HG03520 (cell line): Measurements from ENCODE around the gene MAP2K5.

ENCODE experiments used
- ATAC-seq: cut with Tn5 transposase; IDR thresholded peaks from one replicate; pipeline ENCODE4 v1.9.1; 2021; ENCODE audit warnings: mild to moderate bottlenecking, moderate library complexity; ENCODE audit not compliant: unreplicated experiment

Gene MAP2K5

DNA sequence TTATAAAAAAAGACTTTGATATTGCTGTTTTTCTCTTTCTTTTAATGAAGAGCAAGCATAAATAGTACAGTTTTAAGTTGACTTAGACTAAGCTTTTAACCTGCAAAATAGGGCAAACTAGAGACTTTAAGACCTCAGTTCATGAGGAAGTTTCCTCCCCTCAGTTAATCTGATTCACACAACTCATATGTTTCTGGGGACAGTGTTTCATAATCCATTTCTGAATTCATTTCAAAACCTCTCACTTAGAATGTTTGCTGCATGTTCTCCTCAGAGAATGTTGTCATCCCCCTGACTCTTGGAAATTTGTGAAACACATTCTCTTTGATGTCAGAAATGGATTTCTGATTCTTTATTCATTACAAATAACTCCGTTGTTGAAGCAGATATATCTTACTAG, 203.5 kb downstream of the MAP2K5 start:
- no peak for ATAC-seq

DNA sequence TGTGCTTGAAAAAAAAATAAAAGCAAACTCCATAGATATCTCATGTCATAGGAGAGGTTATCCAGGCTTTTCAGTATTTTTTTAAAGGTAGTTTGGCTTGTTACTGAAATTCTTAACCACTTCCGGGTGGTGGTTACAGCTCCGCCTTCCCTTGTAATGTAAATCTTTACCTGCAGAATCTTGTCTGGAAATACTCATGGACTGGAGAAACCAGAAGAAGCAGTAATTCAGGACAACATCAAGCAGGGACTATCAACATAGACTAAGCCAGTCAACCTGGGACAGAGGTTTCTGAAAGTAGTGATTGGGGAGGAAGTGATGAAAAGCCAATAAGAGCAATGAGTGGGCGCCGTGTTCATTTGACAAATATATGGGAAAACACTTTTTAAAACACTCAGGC, 203.9 kb downstream of the MAP2K5 start:
- no peak for ATAC-seq

DNA sequence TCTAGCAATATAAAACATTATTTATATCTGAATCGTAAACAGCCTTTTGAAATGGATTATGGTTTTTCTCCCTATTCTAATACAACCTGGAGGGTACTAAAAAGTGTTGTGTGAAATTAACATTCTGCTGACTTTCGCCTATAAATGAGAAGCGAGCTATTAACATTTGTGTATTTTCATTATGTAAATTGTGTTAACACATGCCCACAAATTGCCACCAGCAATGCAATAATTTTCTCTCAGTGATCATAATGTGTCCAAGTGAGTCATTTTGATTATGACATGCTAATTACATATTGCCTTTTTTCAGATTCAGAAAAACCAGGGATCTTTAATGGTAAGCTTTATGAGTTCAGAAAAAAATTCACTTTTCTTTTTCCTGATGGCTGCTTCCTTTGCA, 205.4 kb downstream of the MAP2K5 start:
- no peak for ATAC-seq

DNA sequence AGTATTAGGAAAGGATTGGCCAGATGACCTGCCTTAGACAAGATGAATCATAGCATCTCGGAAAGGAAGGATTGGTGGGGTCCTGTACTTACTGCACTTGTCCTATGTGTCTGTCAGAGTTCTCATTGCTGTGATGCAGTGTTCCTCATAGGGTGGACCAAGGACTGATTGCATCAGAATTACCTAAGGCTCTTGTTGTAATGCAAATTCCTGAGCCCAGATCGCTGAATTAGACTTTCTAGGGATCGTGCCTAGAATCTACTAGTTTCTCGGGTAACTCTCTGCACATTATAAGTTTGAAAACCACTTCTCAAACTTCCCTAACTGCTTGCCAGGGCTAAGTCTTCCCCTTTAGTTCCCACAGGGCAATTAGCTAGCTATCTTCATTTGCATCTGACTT, 207.9 kb downstream of the MAP2K5 start:
- no peak for ATAC-seq

DNA sequence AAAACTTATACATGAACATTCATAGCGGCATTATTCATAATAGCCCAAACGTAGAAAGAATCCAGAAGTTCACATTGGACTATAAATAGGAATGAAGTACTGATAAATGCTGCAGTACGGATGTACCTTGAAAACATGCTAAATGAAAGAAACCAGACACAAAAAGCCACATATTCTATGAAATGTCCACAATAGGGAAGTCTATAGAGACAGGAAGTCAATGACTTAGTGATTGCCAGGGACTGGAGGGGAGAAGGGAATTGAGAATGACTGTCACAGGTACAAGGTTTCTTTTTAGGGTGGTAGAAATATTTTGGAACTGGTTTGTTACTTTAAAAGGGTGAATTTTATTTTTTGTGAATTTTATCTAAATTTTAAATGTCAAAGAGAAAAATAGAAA, 211.4 kb downstream of the MAP2K5 start:
- no peak for ATAC-seq

DNA sequence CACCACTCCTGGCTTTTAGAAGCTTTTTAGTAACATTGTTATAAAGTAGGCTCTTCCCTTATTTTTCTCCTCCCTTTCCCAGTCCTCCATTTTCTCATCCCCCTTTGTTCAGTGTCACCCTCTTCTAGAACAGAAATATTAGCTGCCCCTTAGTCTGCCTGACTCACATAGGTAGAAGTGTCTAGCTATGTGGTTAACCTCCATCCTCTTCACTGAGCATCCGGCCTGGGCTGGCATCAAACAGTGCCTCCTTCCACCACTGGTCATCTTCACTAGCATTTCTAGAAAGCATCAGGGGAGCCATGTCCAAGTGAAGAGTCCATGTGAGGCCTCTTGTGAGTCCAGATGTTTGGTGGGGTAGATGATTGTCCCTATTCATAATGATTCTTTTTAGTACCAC, 212.8 kb downstream of the MAP2K5 start:
- no peak for ATAC-seq

DNA sequence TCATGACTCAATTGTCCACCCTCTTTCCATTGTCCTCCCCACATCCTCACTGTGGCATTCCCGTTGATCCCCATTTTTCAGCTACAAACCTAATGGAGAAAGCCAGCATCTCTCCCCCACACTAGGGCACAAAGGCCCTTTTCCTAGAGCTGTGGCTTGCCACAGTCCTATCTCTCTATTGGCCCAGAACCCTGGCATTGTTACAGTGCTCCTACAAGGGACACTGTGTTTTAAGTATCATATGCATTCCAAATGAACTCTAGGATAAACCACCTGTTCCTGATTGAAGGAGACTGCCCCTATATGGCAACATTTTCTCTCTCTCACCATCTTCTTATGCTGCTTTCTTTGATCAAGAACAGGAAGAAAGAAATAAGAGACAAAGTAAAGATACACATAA, 213.4 kb downstream of the MAP2K5 start:
- no peak for ATAC-seq

DNA sequence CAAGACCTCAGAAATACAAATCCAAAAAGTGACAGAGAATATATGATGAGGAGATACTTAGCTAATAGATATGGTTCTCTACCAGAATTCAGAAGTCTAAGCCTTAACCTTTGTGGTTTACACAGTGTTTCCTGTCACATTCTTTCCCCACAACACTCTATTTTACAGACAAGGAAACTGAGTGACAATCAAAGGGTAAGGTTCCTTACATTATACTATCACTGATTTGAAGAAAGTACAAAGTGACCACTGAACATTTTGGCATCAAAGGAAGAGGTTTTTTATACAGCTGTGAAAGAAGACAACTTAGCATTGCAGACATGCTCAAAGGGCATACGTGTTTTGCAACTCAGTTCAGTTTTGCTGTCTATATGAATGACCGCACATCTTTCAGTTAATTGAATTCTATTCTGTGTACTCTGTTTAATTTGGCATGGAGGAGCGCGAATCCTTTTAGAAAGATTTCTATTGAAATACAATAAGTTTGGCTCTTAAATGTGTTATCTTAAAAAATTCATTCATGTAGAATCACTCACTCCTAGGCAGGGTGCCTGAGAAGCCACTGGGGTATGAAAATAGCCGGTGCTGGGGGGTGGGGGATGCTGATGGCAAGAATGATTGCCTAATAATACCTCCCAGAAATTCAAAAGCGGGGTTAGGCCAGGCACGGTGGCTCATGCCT, 216.3 kb downstream of the MAP2K5 start:
- no peak for ATAC-seq

DNA sequence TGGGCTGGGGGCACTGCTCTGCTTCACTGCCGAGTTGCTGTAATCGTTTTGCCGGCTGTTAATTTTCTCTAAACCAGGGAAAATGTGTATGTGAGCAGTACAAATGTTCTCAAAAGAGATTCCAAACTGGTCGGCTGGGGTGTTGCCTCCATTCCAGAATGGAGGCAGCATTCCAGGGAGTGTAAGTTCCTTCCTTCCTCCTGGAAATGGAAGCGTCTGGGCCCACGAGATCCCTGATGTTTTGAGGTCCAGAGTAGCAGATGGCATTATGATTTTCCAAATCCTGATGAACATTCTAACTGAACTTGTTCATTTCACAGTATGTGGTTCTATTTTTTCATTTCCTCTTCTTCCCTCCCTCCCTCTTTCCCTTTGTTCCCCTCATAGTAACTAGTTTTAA, 218.4 kb downstream of the MAP2K5 start:
- ATAC-seq = no peak

DNA sequence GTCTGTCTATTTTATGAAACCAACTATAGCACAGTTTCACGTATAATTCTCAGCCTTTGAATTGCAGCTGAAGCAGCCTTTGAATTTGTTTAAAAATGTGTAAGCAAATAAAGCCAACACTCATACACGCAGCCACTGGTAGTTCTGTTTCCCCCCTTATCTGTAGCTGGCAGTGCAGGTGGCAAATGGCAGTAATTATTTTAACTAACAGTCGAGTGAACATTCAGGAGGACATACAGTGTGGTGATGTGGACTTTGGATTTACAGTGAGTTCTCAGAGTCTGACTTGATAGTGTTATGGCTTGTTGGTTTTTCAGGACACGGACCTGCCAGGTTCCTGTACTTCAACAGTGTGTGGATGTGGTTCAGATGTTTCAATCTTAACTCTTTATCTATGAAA, 218.8 kb downstream of the MAP2K5 start:
- ATAC-seq = no peak

DNA sequence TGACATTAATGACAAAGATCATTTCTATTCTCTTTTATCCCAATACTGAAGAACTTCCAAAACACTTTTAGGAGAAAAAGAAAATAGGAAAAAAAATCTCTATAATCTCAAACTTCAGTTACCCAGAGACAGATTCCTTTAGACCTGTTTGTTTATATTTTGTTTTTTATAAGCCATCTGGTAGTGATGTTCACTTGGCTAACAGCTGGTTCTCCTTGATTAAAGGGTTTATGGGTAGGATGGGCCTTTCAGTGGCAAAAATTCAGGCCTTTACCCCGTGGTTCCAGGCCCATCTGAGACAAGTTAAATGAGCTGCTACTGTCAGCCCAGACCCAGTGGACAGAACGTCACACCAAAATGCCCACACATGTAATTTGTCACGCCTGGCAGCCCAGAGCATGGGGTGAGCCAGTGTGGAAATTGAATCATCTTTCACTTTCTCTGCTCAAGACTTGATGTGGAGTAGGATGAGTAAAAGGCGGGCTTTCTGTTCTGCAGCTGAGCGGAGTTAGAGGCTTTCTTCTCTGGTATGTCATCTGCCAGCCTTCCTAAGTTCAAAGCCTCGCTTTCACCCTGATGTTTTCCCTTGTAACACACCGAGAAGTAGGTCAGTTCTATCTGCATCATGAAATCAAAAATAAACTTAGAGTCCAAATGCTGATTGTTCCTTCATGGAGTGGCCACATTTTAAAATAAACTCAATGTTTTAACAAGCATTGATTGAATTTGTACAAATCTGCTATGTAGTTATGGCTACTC, 220.3 kb downstream of the MAP2K5 start:
- peak; percentile 83 for ATAC-seq

DNA sequence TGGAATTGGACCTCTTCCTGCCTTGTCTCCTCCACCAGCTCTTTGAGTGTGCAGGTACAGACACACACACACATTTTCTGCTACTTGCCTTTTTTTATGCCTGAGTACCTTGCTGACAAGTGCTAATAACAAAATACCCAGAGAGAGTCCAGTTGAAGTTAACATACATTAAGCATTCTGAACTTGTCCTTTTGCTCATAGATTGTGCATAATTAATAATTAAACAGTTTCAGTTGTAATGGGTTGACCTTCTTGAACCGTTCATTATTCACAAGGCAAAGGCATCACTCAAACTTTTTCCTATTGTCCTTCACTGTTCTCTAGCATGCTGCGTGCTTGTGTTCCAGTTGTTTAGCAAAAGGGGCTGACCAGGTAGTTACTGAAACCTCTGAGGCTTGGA, 223.2 kb downstream of the MAP2K5 start:
- ATAC-seq = no peak

DNA sequence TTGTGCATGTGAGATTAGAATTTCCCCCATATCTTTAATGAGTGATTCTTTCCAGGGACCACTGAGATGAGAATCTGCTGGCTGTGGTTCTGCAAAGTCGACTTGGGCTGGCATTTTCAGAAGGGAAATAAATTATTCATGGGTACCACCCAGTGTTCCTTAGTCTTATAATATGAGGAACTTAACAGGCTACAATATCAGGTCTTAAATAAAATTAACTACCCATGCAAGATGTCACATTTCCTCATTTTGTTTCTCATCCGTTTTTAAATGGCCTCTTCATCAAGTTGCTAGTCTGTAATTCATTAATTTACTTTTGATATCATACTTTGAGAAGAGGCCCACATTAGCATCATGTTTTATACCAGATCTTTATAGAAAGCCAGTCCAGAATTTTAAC, 224.5 kb downstream of the MAP2K5 start:
- no peak for ATAC-seq

DNA sequence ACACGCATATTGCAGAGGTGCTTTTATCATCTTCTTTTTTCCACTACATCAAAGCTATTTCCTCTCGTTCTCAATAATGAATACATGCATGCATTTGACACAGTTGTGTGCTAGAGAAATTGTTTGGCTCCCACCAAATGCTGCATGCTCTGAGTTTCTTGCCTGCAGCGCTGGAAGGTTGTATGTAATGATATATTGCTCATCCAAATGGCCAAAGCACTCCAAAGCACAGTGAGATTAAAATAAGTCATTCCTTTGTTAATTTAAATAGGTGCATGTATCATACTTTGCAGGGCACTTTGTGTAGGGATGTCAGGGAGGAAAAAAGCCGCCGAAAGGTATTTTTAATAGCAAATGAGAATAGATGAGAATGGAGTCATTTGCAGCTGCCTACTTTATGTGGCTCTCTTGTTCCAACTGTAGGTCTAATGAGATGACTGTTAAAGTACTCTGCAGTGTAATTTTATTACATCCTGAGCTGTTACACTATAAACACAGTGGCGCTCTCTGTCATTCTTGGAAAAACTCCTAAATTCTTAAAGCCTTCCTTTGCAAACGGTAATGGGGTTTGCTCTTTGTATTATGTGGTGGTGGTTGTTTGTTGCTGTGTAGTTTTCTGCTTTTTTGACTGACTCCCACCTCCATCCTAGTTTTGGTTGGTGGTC, 225.9 kb downstream of the MAP2K5 start:
- ATAC-seq = no peak

DNA sequence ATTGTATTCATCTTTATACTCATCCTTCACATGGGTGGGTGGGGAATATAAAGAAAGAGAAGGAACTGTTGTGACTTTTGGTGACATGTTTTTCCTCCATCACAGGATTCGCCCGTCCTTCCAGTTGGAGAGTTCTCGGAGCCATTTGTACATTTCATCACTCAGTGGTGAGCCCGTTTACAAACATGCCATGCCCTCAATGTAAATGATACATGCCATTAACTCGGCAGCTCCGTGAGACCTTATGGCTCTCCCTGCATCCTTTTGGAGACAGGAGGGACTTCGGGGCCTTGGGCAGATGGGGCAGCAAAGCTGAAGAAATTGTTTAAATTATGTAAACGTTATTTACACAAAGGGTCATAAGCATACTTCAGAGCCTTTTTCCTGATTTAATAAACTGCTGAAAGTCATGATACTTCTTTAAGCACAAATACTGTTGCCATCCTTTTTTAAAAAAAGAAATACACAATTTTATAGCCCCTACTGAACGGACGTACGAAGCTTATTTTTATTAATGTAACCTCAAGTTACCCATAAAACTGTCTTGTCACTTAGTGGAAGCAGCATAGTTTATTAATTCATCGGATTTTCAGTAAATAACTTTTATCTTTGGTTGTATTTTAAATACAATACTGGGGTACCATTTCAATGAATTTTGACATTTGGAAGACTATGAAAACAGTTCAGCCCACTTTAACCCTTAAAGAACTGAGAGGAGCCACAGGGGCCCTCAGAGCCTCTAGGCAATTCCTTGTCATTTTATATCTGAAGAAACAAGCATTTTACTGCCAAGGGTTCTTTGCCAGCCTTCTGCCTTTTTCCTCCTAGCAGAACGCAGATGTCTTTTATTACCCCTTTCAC, 227.2 kb downstream of the MAP2K5 start:
- no peak for ATAC-seq

DNA sequence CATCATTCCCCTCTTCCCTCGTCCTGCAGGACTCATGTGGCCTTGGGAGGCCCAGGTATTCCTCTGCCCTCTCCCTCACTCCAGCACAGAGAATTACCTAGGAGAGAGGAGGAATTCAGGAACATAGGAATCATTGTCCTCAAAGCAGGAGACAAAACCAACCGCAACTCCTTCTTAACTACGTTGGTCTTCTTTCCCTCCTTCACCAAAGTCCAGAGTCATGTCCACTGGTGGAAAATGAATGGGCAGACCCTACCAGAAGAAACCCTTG, 227.8 kb downstream of the MAP2K5 start:
- ATAC-seq = no peak

DNA sequence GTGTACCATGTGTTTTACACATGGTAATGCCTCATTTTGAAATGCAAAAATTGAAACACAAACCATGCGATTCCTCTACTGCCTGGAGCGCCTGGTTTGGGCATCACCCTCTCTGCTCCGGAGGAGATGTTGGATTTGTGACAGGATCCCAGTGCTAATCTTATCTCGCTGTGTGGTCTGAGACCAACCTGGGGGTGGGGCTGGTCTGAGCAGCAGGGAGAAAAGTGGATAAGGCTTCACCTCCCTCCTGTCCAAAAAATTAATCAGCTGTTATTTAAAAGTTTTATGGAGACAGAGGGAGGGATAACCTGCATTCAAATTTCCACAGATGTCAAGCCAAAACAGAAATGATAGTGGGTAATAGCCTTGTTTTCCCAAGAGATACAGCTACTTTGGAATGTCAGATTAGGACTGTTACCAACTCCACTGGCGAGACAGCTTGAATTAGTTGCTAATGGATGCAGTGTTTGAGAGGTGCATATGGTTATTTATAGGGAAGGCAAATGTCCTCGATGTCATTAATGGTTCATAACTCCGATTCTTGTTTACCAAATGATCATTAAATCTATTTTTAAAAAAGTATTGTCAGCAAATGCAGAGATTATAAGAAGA, 228.8 kb downstream of the MAP2K5 start:
- no peak for ATAC-seq

DNA sequence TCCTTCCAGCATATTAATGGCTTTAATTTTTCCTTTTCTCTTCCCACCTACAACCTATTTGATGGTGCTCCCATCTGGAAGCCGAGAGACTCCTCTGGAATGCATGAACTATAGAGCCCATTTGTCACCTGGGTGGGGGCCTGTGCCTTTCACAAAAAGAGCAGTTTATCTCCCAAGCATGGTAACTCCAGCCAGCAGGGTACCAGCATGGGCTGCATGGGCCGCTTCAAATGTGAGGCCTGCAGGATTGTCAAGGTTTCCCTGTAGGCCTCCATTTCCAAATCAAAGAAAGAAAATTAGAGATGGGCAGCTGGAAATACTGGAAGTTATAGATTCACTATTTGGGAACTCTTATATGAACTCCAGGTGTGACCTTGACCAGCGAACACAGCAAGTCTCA, 232.1 kb downstream of the MAP2K5 start:
- no peak for ATAC-seq

DNA sequence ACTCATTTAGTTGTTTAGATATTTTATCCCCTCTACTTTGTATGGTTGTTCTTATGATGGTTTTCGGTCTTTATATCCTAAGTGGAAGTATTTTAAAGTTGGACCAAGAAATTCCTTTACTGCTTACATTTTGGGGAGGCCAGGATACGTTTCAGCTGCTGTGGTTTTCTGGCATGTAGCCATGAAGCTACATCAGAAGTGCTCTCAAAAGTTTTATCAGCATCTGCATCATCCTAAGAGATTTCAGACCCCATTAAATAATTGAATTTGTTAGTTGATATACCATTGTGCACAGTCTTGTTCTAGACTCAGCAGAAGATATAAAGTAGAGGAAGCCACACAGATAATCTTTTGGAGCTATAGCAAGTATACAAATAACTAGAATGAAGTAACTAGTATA, 232.7 kb downstream of the MAP2K5 start:
- no peak for ATAC-seq

DNA sequence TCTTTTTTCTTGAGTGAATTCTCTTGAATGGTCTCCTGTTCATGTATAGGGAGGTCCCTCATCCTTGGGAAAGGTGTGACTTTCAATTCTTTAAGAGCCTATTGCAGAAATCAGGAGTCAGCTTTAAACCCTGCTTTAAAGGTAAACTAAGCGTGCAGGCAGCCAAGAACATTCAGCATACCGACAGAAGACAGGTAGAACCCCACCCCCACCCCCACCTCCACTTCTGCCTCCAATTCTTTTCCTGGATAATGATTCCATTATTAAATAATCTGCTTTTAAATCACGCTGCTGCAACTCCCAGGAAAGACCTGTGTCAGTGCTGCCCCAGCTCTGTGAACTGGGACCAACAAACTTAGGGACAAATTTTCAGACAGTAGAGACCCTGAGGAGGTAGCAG, 233.5 kb downstream of the MAP2K5 start:
- ATAC-seq = no peak

DNA sequence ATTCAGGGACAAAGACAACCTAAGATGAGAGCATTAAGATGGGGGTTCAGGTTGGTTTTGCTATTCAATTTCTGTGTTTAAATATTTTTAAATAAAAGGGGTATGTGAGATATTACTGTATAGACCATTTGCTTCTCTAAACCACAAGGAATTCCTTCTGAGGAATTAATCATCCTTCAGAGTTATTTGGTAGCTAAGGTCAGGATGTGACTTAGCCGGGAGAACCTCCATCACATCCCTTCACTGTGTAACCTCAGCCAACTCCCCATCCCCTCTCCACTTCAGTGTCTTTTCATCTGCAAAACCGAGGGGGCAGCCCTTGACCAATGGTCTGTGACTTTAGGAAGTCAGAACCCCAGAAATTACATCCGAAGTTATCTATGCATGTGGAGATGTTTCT, 234.1 kb downstream of the MAP2K5 start:
- no peak for ATAC-seq
